Peyer's patch (tissue), 4 donors: ENCODE data around the gene CMYA5.

Experiments
- CTCF ChIP-seq, 6 experiments: fragments of 450-650 bp in 4 of 6; fragments of 200-600 bp in 2 of 6; sonication (generic) in 1 of 6; IDR thresholded peaks; one replicate each; pipeline ENCODE4 v1.5.1; 2017 to 2019; ENCODE audit warnings: antibody characterized with exemption in 6 of 6, mild to moderate bottlenecking in 3 of 6, moderate library complexity in 1 of 6
- POLR2A ChIP-seq, 2 donors: fragments of 450-650 bp; IDR thresholded peaks; one replicate each; pipeline ENCODE4 v1.5.1; 2017; ENCODE audit warnings: antibody characterized with exemption in 2 of 2, mild to moderate bottlenecking in 2 of 2, moderate library complexity in 2 of 2

GRCh38 chr5:79685627-79686026 lies 4.0 kb upstream of the CMYA5 start:
- TF ChIP-seq CTCF (IDR thresholded peaks at IDR 0.05): no peak
- TF ChIP-seq POLR2A (IDR thresholded peaks at IDR 0.05): no peak
